Smooth muscle cell (in vitro differentiated cells): Measurements from ENCODE around the gene RPS17. TPM values are rescaled to one million over a fixed set of nuclear protein-coding genes. Genes with fewer than 3 reads are reported as not detected.

ENCODE experiments used
- DNase-seq: peaks from one replicate; lab custom pipeline; 2025; ENCODE audit not compliant: unreplicated experiment; lab: John Stamatoyannopoulos, UW
- H2AFZ ChIP-seq: fragments of 200-600 bp; sonication (generic); 2 replicates; pipeline ENCODE4 v1.6.0; 2016; ENCODE audit warnings: antibody characterized with exemption, low read depth, mild to moderate bottlenecking
- H3F3A ChIP-seq: fragments of 200-600 bp; sonication (generic); 2 replicates; pipeline ENCODE4 v1.6.0; 2017; ENCODE audit warnings: antibody characterized with exemption, low read depth
- H3K27ac ChIP-seq: fragments of 200-600 bp; sonication (generic); 2 replicates; pipeline ENCODE4 v1.5.1; 2016; ENCODE audit warnings: low read depth, mild to moderate bottlenecking
- H3K27me3 ChIP-seq: fragments of 200-600 bp; sonication (generic); 2 replicates; pipeline ENCODE4 v1.6.1; 2016; ENCODE audit warnings: low read depth, mild to moderate bottlenecking
- H3K36me3 ChIP-seq: fragments of 200-600 bp; sonication (generic); 2 replicates; pipeline ENCODE4 v1.5.1; 2016; ENCODE audit warnings: low read depth
- H3K4me1 ChIP-seq: fragments of 200-600 bp; sonication (generic); 2 replicates; pipeline ENCODE4 v1.5.1; 2016; ENCODE audit warnings: low read depth
- H3K4me2 ChIP-seq: fragments of 200-600 bp; sonication (generic); 2 replicates; pipeline ENCODE4 v1.6.0; 2016; ENCODE audit warnings: mild to moderate bottlenecking
- H3K4me3 ChIP-seq: fragments of 200-600 bp; sonication (generic); 2 replicates; pipeline ENCODE4 v1.5.1; 2016; ENCODE audit warnings: mild to moderate bottlenecking
- H3K79me2 ChIP-seq: fragments of 200-600 bp; sonication (generic); 2 replicates; pipeline ENCODE4 v1.6.0; 2016; ENCODE audit warnings: low read depth, mild to moderate bottlenecking
- H3K9ac ChIP-seq: fragments of 200-600 bp; sonication (generic); 2 replicates; pipeline ENCODE4 v1.6.0; 2016; ENCODE audit warnings: low read depth
- H3K9me3 ChIP-seq: fragments of 200-600 bp; sonication (generic); replicated peaks from 2 replicates; pipeline ENCODE4 v1.5.1; 2016; ENCODE audit warnings: low read depth
- H4K20me1 ChIP-seq: fragments of 200-600 bp; sonication (generic); 2 replicates; pipeline ENCODE4 v1.6.0; 2016; ENCODE audit warnings: low read depth
- CTCF ChIP-seq: fragments of 200-600 bp; sonication (generic); IDR thresholded peaks from 2 replicates; pipeline ENCODE4 v1.5.1; 2017; ENCODE audit warnings: borderline replicate concordance, mild to moderate bottlenecking, antibody characterized with exemption; ENCODE audit not compliant: insufficient read depth, poor library complexity, severe bottlenecking
- WGBS: methylation state at CpG from one replicate; pipeline ENCODE4 v1.1.7; 2016; ENCODE audit warnings: low lambda C conversion rate; 5-methylcytosine and 5-hydroxymethylcytosine counted together
- polyA plus RNA-seq: library from polyadenylated mRNA; unstranded; fragments of >200 nt; fragmentation: Nextera tagmentation; extraction: Ambion mirVana; gene quantifications from 2 replicates; pipeline ENCODE4 v1.2.1, GENCODE V29; 2016
- total RNA-seq: library from RNA; depleted of rRNA; stranded (reverse); fragments of >200 nt; gene quantifications from 2 replicates; pipeline ENCODE4 v1.2.3, GENCODE V29; 2014

The RPS17 gene
- total and polyA plus RNA-seq, 2 experiments from 2014 or later: 592 to 4,582 TPM

- 100% methylated on average over 3 of the region's 3 CpGs for WGBS
- Histone ChIP-seq H3K27ac (no peak overlapping the region), H3K4me2 (no peak overlapping the region), H3K9me3 (no peaks in the 10 kb centered on the region), H3K79me2 (peaks cover 17% of the 10 kb centered on the region), H3K4me1 (peaks cover 10% of the 10 kb centered on the region), H2AFZ (no peak overlapping the region), H4K20me1 (peaks cover 46% of the 10 kb centered on the region), H3K9ac (no peak overlapping the region), H3K36me3 (peaks cover 16% of the 10 kb centered on the region), H3K4me3 (no peak overlapping the region), H3K27me3 (no peaks in the 10 kb centered on the region), H3F3A (peaks cover 19% of the 10 kb centered on the region)
- no peak for DNase-seq
- TF ChIP-seq CTCF: no peak
These were observed 6.5 kb downstream of the RPS17 start for GRCh38 chr15:82533801-82534200.

- TF ChIP-seq CTCF: no peak
- Histone ChIP-seq H3F3A (peaks cover 16% of the 10 kb centered on the region), H3K36me3 (peaks cover 9% of the 10 kb centered on the region), H3K4me3 (no peak overlapping the region), H3K27ac (no peak overlapping the region), H3K9me3 (no peaks in the 10 kb centered on the region), H3K27me3 (no peaks in the 10 kb centered on the region), H3K4me2 (no peak overlapping the region), H3K79me2 (peaks cover 10% of the 10 kb centered on the region), H3K4me1 (peaks cover 3% of the 10 kb centered on the region), H3K9ac (no peak overlapping the region), H4K20me1 (peaks cover 38% of the 10 kb centered on the region), H2AFZ (no peak overlapping the region)
- no peak for DNase-seq
- WGBS: 96% methylated on average over 15 of the region's 15 CpGs
These were observed 7.2 kb downstream of the RPS17 start for GRCh38 chr15:82532991-82533481.

- no peaks in the 10 kb centered on the region for H3K27me3 ChIP-seq
- no peak for TF ChIP-seq CTCF
- H3K36me3 ChIP-seq: peaks cover 5% of the 10 kb centered on the region
- H3K4me2 ChIP-seq: no peak overlapping the region
- peaks cover 11% of the 10 kb centered on the region for H3F3A ChIP-seq
- WGBS: 87% methylated on average over 9 of the region's 9 CpGs
- H3K4me1 ChIP-seq: no peaks in the 10 kb centered on the region
- DNase-seq: no peak
- no peak overlapping the region for H3K27ac ChIP-seq
- H3K79me2 ChIP-seq: peaks cover 4% of the 10 kb centered on the region
- peaks cover 33% of the 10 kb centered on the region for H4K20me1 ChIP-seq
- H3K9ac ChIP-seq: no peak overlapping the region
- H3K9me3 ChIP-seq: no peaks in the 10 kb centered on the region
- H2AFZ ChIP-seq: no peak overlapping the region
- H3K4me3 ChIP-seq: no peak overlapping the region
These were observed 7.8 kb downstream of the RPS17 start for GRCh38 chr15:82532383-82532990.
